HS-5 (cell line): ENCODE data around the gene PCGF2.

Experiments used
- DNase-seq: peaks from one replicate; pipeline ENCODE4 v3.0.0-alpha.2; 2012; ENCODE audit warnings: low read depth

Gene PCGF2

DNA sequence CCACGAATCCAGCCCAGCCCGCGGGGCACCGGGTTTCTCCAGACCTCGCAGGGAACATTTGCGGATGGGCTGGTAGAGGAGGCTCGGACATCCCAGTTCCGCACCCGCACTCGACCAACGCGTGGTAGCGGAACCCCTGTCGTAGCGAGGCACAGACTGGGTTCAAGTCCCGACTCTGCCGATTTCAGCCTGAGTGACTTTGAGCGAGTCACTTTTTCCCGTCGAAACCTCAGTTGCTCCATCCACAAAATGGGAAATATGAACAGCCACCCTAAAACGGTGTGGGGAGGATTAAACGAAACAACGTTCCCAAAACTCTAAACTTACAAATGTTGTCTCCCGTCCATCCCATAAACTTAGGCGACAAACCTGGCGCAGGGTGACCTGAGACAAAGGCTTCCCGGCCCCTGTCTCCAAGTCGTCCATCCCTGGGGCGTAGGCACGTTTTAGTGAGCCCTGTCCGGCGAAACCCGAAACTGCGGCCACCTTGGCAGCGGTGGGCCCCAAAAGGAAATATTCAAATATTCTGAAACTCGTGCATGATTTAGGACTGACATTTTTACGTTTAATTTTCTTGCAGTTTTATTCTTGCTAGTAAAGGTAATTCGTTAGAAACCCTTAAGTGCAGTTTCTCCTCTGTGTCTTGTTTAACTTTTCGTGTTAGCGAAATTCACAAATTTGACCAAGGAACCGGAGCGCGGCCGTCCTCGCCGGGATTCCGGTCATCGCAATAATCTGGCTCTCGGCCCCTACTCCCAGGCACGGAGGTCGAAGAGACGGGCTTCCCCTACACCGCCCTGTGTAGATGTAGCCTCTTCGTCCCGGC, 45.0 kb downstream of the PCGF2 start:
- no peak for DNase-seq

- peak; percentile 41 for DNase-seq
These were observed 45.8 kb downstream of the PCGF2 start for GRCh38 chr17:38702166-38702915.

DNA sequence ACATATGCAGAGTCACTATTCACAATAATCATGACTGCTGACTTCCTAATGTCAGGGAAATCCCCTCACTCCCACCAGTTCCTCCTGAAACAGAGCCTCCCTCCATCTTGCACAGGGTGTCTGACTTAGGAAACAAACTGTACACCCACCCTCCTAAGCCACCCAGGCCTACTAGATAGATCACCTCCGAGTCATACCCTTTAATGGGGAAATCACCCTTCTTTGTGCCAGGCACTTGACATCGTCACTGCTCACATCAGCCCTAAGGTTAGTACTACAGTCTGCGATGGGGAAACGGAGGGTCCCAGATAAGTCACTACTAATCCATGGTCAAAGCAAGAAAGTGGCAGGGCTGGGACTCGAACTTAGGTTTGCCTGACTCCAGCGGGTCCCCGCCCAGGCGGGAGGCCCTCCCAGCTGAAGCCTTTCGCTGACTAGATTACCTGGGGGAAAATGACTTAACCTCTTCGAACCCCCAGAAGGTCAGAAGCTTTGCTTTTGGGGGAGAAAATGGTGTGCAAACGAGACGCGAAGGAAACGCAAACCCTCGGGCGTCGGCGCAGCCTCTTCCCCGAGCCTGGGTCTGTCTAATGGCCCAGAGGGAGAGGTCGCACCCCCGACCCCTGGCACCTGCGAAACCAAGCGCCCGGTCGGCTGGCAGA, 46.5 kb downstream of the PCGF2 start:
- DNase-seq, result no peak

- no peak for DNase-seq
These were observed 49.4 kb downstream of the PCGF2 start for GRCh38 chr17:38698760-38699159.

- no peak for DNase-seq
These were observed 50.9 kb downstream of the PCGF2 start for GRCh38 chr17:38697061-38697820.

- DNase-seq, result no peak
These were observed 54.3 kb downstream of the PCGF2 start for GRCh38 chr17:38693700-38694329.

DNA sequence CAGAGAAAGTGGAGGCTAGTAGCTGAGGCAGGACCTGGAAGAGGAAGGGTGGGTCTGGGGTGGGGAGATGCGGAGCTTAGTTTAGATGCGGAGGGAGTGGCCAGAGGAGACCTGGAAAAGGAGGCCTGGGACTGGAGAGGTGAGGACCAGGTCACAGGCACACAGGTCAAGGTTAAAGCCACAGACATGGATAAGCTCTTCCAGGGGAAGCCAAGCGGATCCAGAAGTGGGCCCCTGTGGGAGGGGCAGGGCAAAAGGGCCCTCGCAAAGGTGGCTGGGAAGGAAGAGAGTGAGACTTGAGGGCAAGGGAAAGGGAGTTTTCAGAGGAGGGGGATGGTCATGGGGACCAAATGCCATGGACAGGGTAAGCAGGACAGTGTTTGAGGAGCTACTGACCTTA, 57.0 kb downstream of the PCGF2 start:
- no peak for DNase-seq

GRCh38 chr17:38690386-38690785, 57.8 kb downstream of the PCGF2 start:
- DNase-seq, result no peak

DNA sequence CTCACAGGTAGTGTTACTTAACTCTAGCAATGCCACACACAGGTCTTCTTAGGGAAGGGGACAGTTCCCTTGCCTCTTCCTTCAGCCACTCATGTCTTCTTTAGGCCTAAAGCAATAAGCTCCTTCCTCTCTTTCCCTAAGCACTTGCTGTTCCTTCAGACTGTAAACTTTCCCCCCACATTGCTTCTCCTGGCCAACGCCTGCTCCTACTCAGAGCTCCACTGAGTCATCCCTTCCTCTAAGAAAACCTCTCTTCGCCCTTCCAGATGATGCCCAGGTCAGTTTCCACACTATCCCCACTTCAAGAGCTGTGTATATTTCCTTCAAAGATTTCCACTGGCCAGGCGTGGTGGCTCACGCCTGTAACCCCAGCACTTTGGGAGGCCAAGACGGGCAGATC, 60.9 kb downstream of the PCGF2 start:
- no peak for DNase-seq

DNA sequence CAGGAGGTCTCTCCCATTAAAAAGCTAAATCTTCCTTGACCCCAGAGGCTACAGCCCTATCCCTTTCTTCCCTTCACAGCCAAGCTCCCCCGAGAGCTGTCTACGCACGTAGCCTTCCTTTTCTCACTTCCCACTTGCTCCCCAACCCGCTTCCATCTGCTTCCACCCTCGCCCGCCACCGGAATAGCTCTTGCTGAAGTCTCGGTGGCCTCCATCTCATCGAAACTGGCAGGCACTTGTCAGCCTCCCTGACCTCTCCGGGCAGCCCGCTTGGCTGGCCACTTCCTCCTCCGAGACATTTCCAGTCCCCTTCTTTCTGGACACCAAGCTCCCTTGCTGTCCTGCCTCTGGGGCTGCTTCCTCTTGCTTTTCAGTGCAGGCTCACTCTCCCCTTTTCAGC, 62.6 kb downstream of the PCGF2 start:
- DNase-seq, result no peak
